HG02970 (cell line): ENCODE results near the gene SH3GLB2.

Experiments
- ATAC-seq: cut with Tn5 transposase; IDR thresholded peaks from one replicate; pipeline ENCODE4 v1.9.1; 2021; ENCODE audit warnings: mild to moderate bottlenecking, moderate library complexity, moderate number of reproducible peaks; ENCODE audit not compliant: unreplicated experiment, low FRiP score

Gene SH3GLB2

GRCh38 chr9:129054163-129054851 lies 26.2 kb upstream of the SH3GLB2 start:
- no peak for ATAC-seq

- no peak for ATAC-seq
Measured at GRCh38 chr9:129053020-129053419, 24.9 kb upstream of the SH3GLB2 start.

GRCh38 chr9:129052592-129052991 lies 24.5 kb upstream of the SH3GLB2 start:
- no peak for ATAC-seq

- ATAC-seq: no peak
Measured at GRCh38 chr9:129042016-129042415, 13.9 kb upstream of the SH3GLB2 start.

- no peak for ATAC-seq
Measured at GRCh38 chr9:129040113-129040643, 12.0 kb upstream of the SH3GLB2 start.

- ATAC-seq: no peak
Measured at GRCh38 chr9:129038109-129038852, 10.2 kb upstream of the SH3GLB2 start.

GRCh38 chr9:129037767-129038098 lies 9.6 kb upstream of the SH3GLB2 start:
- ATAC-seq: no peak

GRCh38 chr9:129036923-129037766 lies 9.0 kb upstream of the SH3GLB2 start:
- no peak for ATAC-seq

GRCh38 chr9:129036241-129036922 lies 8.3 kb upstream of the SH3GLB2 start, which contains the start of gene MIGA2:
MIGA2 (plus strand) TSS chr9:129036626; CDS start chr9:129040595, 3,969 bp downstream.
- peak; percentile 97 for ATAC-seq

- ATAC-seq: peak; percentile 13
Measured at GRCh38 chr9:129035838-129036237, 7.7 kb upstream of the SH3GLB2 start.

GRCh38 chr9:129033216-129033615 lies 5.1 kb upstream of the SH3GLB2 start:
- ATAC-seq: no peak

GRCh38 chr9:129032541-129033159 lies 4.5 kb upstream of the SH3GLB2 start:
- no peak for ATAC-seq

GRCh38 chr9:129031514-129031913 lies 3.4 kb upstream of the SH3GLB2 start:
- ATAC-seq: no peak

GRCh38 chr9:129030191-129030590 lies 2.1 kb upstream of the SH3GLB2 start:
- no peak for ATAC-seq

- peak; percentile 39 for ATAC-seq
Measured at GRCh38 chr9:129027685-129028191, 393 bp downstream of the SH3GLB2 start.

GRCh38 chr9:129027224-129027684 lies 877 bp downstream of the SH3GLB2 start:
- ATAC-seq: no peak

GRCh38 chr9:129026442-129027223 lies 1.5 kb downstream of the SH3GLB2 start:
- no peak for ATAC-seq

GRCh38 chr9:129023908-129024233 lies 4.3 kb downstream of the SH3GLB2 start:
- no peak for ATAC-seq
